ENCODE results near the gene CRCP. TPM values are rescaled to one million over a fixed set of nuclear protein-coding genes. Genes with fewer than 3 reads are reported as not detected.

The CRCP gene
- total RNA-seq, 1 donor from 2014 or later, result 19.2 TPM

DNA sequence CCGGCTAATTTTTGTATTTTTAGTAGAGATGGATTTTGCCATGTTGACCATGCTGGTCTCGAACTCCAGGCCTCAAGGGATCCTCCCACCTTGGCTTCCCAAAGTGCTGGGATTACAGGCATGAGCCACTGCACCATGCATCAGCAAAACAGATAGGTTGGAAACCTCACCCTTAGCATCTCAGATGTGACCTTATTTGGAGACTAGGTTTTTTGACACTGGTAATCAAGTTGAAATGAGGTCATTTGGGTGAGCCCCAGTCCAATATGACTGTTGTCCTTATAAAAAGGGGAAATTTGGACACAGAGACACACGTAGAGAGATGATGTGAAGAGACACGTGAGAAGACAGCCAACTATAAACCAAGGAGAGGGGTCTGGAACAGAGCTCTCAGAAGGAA, 48.0 kb downstream of the CRCP start:
- Mint-ChIP-seq H3K4me1 (ENCODE audit: unreplicated experiment) (no peaks in the 10 kb centered on the region), H3K36me3 (ENCODE audit: low read depth, unreplicated experiment) (peaks cover 13% of the 10 kb centered on the region), H3K27ac (ENCODE audit: unreplicated experiment) (no peak overlapping the region), H3K9me3 (ENCODE audit: unreplicated experiment) (no peaks in the 10 kb centered on the region), H3K27me3 (ENCODE audit: unreplicated experiment) (no peaks in the 10 kb centered on the region), H3K4me3 (ENCODE audit: unreplicated experiment) (no peak overlapping the region)
- DNase-seq (ENCODE audit: low spot score), result no peak
- TF ChIP-seq, protein P1, sequence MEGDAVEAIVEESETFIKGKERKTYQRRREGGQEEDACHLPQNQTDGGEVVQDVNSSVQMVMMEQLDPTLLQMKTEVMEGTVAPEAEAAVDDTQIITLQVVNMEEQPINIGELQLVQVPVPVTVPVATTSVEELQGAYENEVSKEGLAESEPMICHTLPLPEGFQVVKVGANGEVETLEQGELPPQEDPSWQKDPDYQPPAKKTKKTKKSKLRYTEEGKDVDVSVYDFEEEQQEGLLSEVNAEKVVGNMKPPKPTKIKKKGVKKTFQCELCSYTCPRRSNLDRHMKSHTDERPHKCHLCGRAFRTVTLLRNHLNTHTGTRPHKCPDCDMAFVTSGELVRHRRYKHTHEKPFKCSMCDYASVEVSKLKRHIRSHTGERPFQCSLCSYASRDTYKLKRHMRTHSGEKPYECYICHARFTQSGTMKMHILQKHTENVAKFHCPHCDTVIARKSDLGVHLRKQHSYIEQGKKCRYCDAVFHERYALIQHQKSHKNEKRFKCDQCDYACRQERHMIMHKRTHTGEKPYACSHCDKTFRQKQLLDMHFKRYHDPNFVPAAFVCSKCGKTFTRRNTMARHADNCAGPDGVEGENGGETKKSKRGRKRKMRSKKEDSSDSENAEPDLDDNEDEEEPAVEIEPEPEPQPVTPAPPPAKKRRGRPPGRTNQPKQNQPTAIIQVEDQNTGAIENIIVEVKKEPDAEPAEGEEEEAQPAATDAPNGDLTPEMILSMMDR (IDR thresholded peaks at IDR 0.05; ENCODE audit: unreplicated experiment), result no peak

DNA sequence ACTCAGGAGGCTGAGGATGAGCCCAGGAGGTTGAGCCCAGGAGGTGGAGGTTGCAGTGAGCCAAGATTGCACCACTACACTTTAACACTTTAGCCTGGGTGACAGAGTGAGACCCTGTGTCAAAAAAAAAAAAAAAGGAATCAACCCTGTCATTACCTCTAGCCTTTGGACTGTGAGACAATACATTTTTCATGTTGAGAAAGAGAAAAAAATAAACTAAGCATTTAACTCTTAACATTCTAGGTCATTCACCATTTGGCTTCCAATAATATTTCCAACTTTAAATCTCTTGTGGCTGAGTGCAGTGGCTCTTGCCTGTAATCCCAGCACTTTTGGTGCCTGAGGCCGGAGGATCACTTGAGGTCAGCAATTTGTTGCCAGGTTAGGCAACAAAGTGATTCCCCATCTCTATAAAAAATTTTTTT, 48.6 kb downstream of the CRCP start:
- H3K36me3 Mint-ChIP-seq (ENCODE audit: low read depth, unreplicated experiment), result peaks cover 9% of the 10 kb centered on the region

DNA sequence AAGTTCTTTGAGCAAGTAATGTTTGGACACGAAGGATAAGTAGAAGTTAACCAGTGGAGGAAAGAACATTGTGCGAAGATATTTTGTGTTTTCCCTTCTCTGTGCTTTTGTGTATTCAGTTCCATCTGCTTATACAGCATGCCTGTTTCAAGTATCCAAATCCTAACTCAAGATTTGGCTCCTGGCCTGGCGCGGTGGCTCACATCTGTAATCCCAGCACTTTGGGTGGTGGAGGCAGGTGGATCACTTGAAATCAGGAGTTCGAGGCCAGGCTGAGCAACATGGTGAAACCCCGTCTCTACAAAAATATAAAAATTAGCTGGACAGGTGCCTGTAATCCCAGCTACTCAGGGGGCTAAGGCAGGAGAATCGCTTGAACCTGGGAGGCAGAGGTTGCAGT, 49.7 kb downstream of the CRCP start:
- DNase-seq (ENCODE audit: low spot score), result no peak
- no peak overlapping the region for H3K4me3 Mint-ChIP-seq (ENCODE audit: unreplicated experiment)
- no peaks in the 10 kb centered on the region for H3K4me1 Mint-ChIP-seq (ENCODE audit: unreplicated experiment)
- H3K27me3 Mint-ChIP-seq (ENCODE audit: unreplicated experiment), result no peaks in the 10 kb centered on the region
- TF ChIP-seq, protein P1 (IDR thresholded peaks at IDR 0.05; ENCODE audit: unreplicated experiment), result no peak
- H3K9me3 Mint-ChIP-seq (ENCODE audit: unreplicated experiment), result no peaks in the 10 kb centered on the region
- no peak overlapping the region for H3K27ac Mint-ChIP-seq (ENCODE audit: unreplicated experiment)
- H3K36me3 Mint-ChIP-seq (ENCODE audit: low read depth, unreplicated experiment), result peaks cover 3% of the 10 kb centered on the region

More for the DNA sequence above, 48.6 kb downstream of the CRCP start:
- H3K4me1 Mint-ChIP-seq (ENCODE audit: unreplicated experiment), result no peaks in the 10 kb centered on the region
- H3K27ac Mint-ChIP-seq (ENCODE audit: unreplicated experiment), result no peak overlapping the region
- TF ChIP-seq, protein P1 (IDR thresholded peaks at IDR 0.05; ENCODE audit: unreplicated experiment), result no peak
- H3K9me3 Mint-ChIP-seq (ENCODE audit: unreplicated experiment), result no peaks in the 10 kb centered on the region
- DNase-seq (ENCODE audit: low spot score), result no peak
- H3K27me3 Mint-ChIP-seq (ENCODE audit: unreplicated experiment), result no peaks in the 10 kb centered on the region
- H3K4me3 Mint-ChIP-seq (ENCODE audit: unreplicated experiment), result no peak overlapping the region

DNA sequence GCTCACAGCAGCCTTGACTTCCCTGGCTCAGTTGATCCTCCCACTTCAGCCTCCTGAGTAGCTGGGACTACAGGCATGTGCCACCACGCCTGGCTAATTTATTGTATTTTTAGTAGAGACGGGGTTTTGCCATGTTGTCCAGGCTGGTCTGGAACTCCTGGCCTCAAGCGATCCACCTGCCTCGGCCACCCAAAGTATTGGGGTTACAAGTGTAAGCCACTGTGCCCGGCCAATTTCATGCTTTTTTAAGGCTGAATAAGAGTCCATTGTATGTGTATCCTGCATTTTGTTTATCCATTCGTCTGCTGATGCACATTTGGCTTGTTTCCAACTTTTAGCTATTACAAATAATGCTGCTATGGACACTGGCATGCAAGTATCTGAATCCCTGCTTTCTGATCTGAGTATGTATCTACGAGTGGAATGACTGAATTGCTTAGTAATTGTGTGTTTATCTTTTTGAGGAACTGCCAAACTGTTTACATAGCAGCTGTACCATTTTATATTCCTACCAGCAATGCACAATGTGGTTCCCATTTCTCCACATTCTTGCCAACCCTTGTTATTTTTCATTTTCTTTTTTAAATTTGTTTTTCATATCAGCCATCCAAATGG, 53.2 kb downstream of the CRCP start:
- H3K27ac Mint-ChIP-seq (ENCODE audit: unreplicated experiment), result no peak overlapping the region
- TF ChIP-seq, protein P1 (IDR thresholded peaks at IDR 0.05; ENCODE audit: unreplicated experiment), result no peak
- no peaks in the 10 kb centered on the region for H3K27me3 Mint-ChIP-seq (ENCODE audit: unreplicated experiment)
- no peaks in the 10 kb centered on the region for H3K36me3 Mint-ChIP-seq (ENCODE audit: low read depth, unreplicated experiment)
- H3K4me1 Mint-ChIP-seq (ENCODE audit: unreplicated experiment), result no peaks in the 10 kb centered on the region
- H3K9me3 Mint-ChIP-seq (ENCODE audit: unreplicated experiment), result no peaks in the 10 kb centered on the region
- no peak for DNase-seq (ENCODE audit: low spot score)
- no peak overlapping the region for H3K4me3 Mint-ChIP-seq (ENCODE audit: unreplicated experiment)

DNA sequence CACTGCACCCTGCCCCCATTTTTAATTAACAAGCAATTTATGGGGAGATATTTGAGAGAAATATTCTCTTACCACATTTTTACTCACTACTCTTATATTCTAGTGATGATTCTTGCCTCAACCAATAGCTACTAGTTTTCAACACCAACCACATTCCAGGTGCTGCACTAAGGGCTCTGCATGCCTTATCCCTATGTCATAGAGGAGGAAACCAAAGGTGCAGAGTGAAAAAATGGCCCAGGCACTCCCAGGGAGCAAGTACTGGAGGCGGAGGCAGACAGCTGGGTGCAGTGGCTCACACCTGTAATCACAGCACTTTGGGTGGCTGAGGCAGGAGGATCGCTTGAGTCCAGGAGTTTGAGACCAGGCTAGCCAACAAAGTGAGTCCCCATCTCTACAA, 55.0 kb downstream of the CRCP start:
- Mint-ChIP-seq H3K9me3 (ENCODE audit: unreplicated experiment) (no peaks in the 10 kb centered on the region), H3K4me3 (ENCODE audit: unreplicated experiment) (no peak overlapping the region), H3K36me3 (ENCODE audit: low read depth, unreplicated experiment) (no peaks in the 10 kb centered on the region), H3K27me3 (ENCODE audit: unreplicated experiment) (no peaks in the 10 kb centered on the region), H3K4me1 (ENCODE audit: unreplicated experiment) (no peaks in the 10 kb centered on the region), H3K27ac (ENCODE audit: unreplicated experiment) (no peak overlapping the region)
- TF ChIP-seq, protein P1 (IDR thresholded peaks at IDR 0.05; ENCODE audit: unreplicated experiment), result no peak
- DNase-seq (ENCODE audit: low spot score), result no peak
